HepG2 (cell line): ENCODE data around the gene POC1B. TPM values are rescaled to one million over a fixed set of nuclear protein-coding genes. Genes with fewer than 3 reads are reported as not detected.

Experiments used
- GRHL1 ChIP-seq: sonication (generic); formaldehyde crosslinking; conservative IDR thresholded peaks from 2 replicates; pipeline ENCODE4 v1.8.0; 2022; ENCODE audit warnings: missing genetic modification reagents
- HMGXB4 ChIP-seq, 2 experiments: sonication (generic) in 1 of 2; formaldehyde crosslinking in 1 of 2; IDR thresholded peaks; 2 replicates each; pipeline versions ENCODE4 v1.4.0 to v1.6.1; 2018 to 2020; ENCODE audit warnings: missing genetic modification reagents in 2 of 2, borderline replicate concordance in 1 of 2, low read depth in 1 of 2, mild to moderate bottlenecking in 1 of 2, missing biosample characterization in 1 of 2
- HNF1B ChIP-seq: sonication (generic); formaldehyde crosslinking; IDR thresholded peaks from 2 replicates; pipeline ENCODE4 v1.5.1; 2020; ENCODE audit warnings: mild to moderate bottlenecking, moderate library complexity, missing genetic modification reagents
- HOXA9 ChIP-seq: sonication (generic); formaldehyde crosslinking; IDR thresholded peaks from 2 replicates; pipeline ENCODE4 v1.8.1; 2022; ENCODE audit warnings: missing genetic modification reagents, mild to moderate bottlenecking, moderate library complexity, borderline replicate concordance
- PBX3 ChIP-seq: sonication (generic); formaldehyde crosslinking; IDR thresholded peaks from 2 replicates; pipeline ENCODE4 v1.8.1; 2023; ENCODE audit warnings: missing genetic modification reagents, inconsistent platforms, borderline replicate concordance
- PRDM15 ChIP-seq: sonication (generic); formaldehyde crosslinking; IDR thresholded peaks from 2 replicates; pipeline ENCODE4 v1.4.0; 2020; ENCODE audit warnings: missing genetic modification reagents
- ZNF646 ChIP-seq: sonication (generic); formaldehyde crosslinking; IDR thresholded peaks from 2 replicates; pipeline ENCODE4 v1.9.0; 2021; ENCODE audit warnings: mild to moderate bottlenecking, missing genetic modification reagents
- ZNF652 ChIP-seq: IDR thresholded peaks from 2 replicates; pipeline ENCODE4 v1.6.1; 2016; ENCODE audit warnings: low read depth, borderline replicate concordance
- polyA plus RNA-seq, 8 experiments: library from polyadenylated mRNA; depleted of rRNA in 3 of 8; stranded (reverse) in 7 of 8; unstranded in 1 of 8; fragments of >200 nt; fragmentation: Illumina TruSeq in 4 of 8; extraction: Trizol in 4 of 8; gene quantifications; 2 replicates each; pipeline versions ENCODE4 v1.2.1 to v1.2.3, GENCODE V29; 2011 to 2016; ENCODE audit warnings: low read depth in 4 of 8, missing spikeins in 1 of 8, mixed read lengths in 1 of 8; ENCODE audit not compliant: insufficient read depth in 1 of 8
- total RNA-seq, 5 experiments: library from RNA; depleted of rRNA; stranded (reverse); fragments of >200 nt; fragmentation: Illumina TruSeq; extraction: Trizol; gene quantifications; 2 replicates each; pipeline ENCODE4 v1.2.3, GENCODE V29; 2016; ENCODE audit warnings: low read depth in 1 of 5

The POC1B gene
- total and polyA plus RNA-seq, 2 of the 13 experiments (the other 11 are each of a cell fraction or from before 2014, with no cell fraction given), result 9.3 to 11.0 TPM

GRCh38 chr12:89390802-89391673 lies 134.8 kb downstream of the POC1B start (continued):
- TF ChIP-seq PRDM15 (CRISPR knock-in tag) (peak; percentile 81), ZNF652 (CRISPR knock-in tag) (peak; percentile 61; the same call in 1 of the 2 replicates), HNF1B (CRISPR knock-in tag) (peak; percentile 96), HOXA9 (CRISPR knock-in tag) (no peak), ZNF646 (CRISPR knock-in tag) (peak; percentile 69; the same call in 1 of the 2 replicates), GRHL1 (CRISPR knock-in tag) (no peak), PBX3 (CRISPR knock-in tag) (no peak), HMGXB4 (CRISPR knock-in tag; IDR thresholded peaks at IDR 0.05; ENCODE audit: borderline replicate concordance in 1 of 2, low read depth in 1 of 2) (peak in 1 of 2 experiments; percentile 66; a peak in 1 of 4 replicates)
